Testis (tissue), 3 donors: ENCODE results near the gene DRD4. TPM values are rescaled to one million over a fixed set of nuclear protein-coding genes. Genes with fewer than 3 reads are reported as not detected.

ENCODE experiments used
- DNase-seq: peaks from one replicate; pipeline ENCODE4 v3.0.0-alpha.2; 2019
- H3K27ac ChIP-seq, 2 donors: fragments of 200-600 bp; sonication (generic); one replicate each; pipeline ENCODE4 v1.5.1; 2019
- H3K27me3 ChIP-seq: fragments of 200-600 bp; sonication (generic); one replicate; pipeline ENCODE4 v1.5.1; 2019
- H3K36me3 ChIP-seq: fragments of 200-600 bp; sonication (generic); one replicate; pipeline ENCODE4 v1.5.1; 2017; ENCODE audit warnings: low read depth; ENCODE audit errors: missing control alignments
- H3K4me1 ChIP-seq: fragments of 200-600 bp; sonication (generic); one replicate; pipeline ENCODE4 v1.5.1; 2019
- H3K4me3 ChIP-seq, 2 donors: fragments of 200-600 bp; sonication (generic); one replicate each; pipeline ENCODE4 v1.5.1; 2017 to 2019
- H3K9me3 ChIP-seq: fragments of 200-600 bp; sonication (generic); one replicate; pipeline ENCODE4 v1.5.1; 2017
- CTCF ChIP-seq, 3 experiments: fragments of 450-650 bp in 2 of 3; fragments of 200-600 bp in 1 of 3; sonication (generic) in 1 of 3; IDR thresholded peaks; one replicate each; pipeline ENCODE4 v1.5.1; 2016 to 2019; ENCODE audit warnings: antibody characterized with exemption in 3 of 3, mild to moderate bottlenecking in 2 of 3, moderate library complexity in 1 of 3
- POLR2A ChIP-seq: fragments of 450-650 bp; IDR thresholded peaks from one replicate; pipeline ENCODE4 v1.6.1; 2017; ENCODE audit warnings: antibody characterized with exemption, mild to moderate bottlenecking, moderate library complexity
- WGBS, 2 donors: methylation state at CpG; one replicate each; pipeline ENCODE4 v1.1.5; 2018; 5-methylcytosine and 5-hydroxymethylcytosine counted together
- intact Hi-C: fragments of 100-400 bp; cut with DNase I; formaldehyde crosslinking; loops from one replicate; pipeline ENCODE4 v1.15.1; 2023; ENCODE audit warnings: low total_unique reads
- polyA plus RNA-seq: library from polyadenylated mRNA; stranded (reverse); fragments of 350-450 nt; fragmentation: Illumina TruSeq; extraction: RNeasy Lipid Tissue Mini Kit (QIAGEN cat#74804); gene quantifications from one replicate; pipeline ENCODE4 v1.2.3, GENCODE V29; 2014; ENCODE audit warnings: low read depth, low replicate concordance; ENCODE audit not compliant: insufficient read depth
- total RNA-seq, 2 donors: library from RNA; depleted of rRNA; stranded (reverse); fragments of >200 nt; gene quantifications; one replicate each; pipeline ENCODE4 v1.2.3, GENCODE V29; 2016

DRD4 gene
- total and polyA plus RNA-seq, 3 donors from 2014 or later: 1.5 to 3.3 (median 2.0) TPM

DNA sequence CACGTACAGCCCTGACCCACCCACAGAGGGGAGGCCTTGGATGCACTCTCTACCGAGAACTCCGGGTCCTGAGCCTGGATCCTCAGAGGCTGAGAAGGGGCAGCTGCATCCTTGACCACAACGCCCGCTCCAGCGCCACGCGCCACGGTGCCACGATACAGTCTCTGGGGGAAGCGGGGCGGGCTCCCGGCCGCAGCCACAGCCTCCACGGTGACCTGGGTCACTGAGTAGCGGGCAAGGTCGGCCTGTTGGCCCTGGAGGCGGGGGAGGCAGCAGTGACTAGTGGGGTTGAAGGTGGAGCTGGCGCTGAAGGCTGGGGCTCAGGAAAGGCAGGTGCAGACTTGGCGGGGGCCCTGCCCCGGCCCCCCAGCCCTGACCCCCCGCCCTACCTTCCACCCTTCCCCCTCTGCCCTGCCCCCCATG is 17.4 kb upstream of the DRD4 start:
- Histone ChIP-seq H3K27me3 (no peaks in the 10 kb centered on the region), H3K4me3 (no peak overlapping the region), H3K9me3 (no peaks in the 10 kb centered on the region), H3K36me3 (no peaks in the 10 kb centered on the region), H3K27ac (no peak overlapping the region), H3K4me1 (peaks cover 6% of the 10 kb centered on the region)
- 87 to 91% methylated on average over 3 to 22 of the region's 22 CpGs for WGBS, 2 donors
- no peak for TF ChIP-seq POLR2A
- TF ChIP-seq CTCF (IDR thresholded peaks at IDR 0.05): no peak
- no peak for DNase-seq
- intact Hi-C loops: no loop called here

DNA sequence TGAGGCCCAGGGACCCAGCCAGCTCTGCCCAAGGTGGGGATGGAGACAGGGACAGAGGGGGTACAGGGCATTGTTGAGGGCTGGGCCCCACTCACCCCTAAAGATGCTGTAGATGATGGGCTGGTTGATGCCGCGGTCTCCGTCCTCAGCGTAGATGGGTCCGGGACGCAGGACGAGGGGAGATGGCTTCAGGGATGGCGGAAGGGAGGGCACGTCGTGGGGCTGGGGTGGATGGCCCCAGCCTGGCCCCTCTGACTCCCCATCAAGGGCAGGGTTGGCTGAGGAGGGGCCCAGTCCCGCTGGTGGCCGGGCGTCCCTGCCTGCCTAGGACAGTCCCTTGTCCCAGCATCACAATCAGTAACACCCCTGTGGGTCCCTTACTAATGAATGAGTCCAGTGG is 16.9 kb upstream of the DRD4 start:
- no peak for TF ChIP-seq POLR2A
- no peak for TF ChIP-seq CTCF (IDR thresholded peaks at IDR 0.05)
- H3K4me1 ChIP-seq: peaks cover under 1% of the 10 kb centered on the region
- no peaks in the 10 kb centered on the region for H3K9me3 ChIP-seq
- no peak overlapping the region for H3K4me3 ChIP-seq
- no peaks in the 10 kb centered on the region for H3K27me3 ChIP-seq
- DNase-seq: no peak
- intact Hi-C loops: no loop called here
- WGBS, 2 donors: 95 to 97% methylated on average over 13 of the region's 13 CpGs
- H3K27ac ChIP-seq: no peak overlapping the region
- H3K36me3 ChIP-seq: no peaks in the 10 kb centered on the region

GRCh38 chr11:620935-621814 is 15.9 kb upstream of the DRD4 start:
- Histone ChIP-seq H3K9me3 (no peaks in the 10 kb centered on the region), H3K4me1 (no peaks in the 10 kb centered on the region), H3K27me3 (no peaks in the 10 kb centered on the region), H3K4me3 (no peak overlapping the region), H3K27ac (no peak overlapping the region), H3K36me3 (no peaks in the 10 kb centered on the region)
- TF ChIP-seq POLR2A (no peak), CTCF (IDR thresholded peaks at IDR 0.05) (no peak)
- intact Hi-C loops: no loop called here
- DNase-seq: no peak
- 81 to 90% methylated on average over 17 to 42 of the region's 45 CpGs for WGBS, 2 donors

GRCh38 chr11:621838-622237 is 15.2 kb upstream of the DRD4 start:
- intact Hi-C loops: no loop called here
- DNase-seq: no peak
- TF ChIP-seq CTCF (IDR thresholded peaks at IDR 0.05): no peak
- Histone ChIP-seq H3K4me1 (no peaks in the 10 kb centered on the region), H3K9me3 (no peaks in the 10 kb centered on the region), H3K27ac (no peak overlapping the region), H3K27me3 (no peaks in the 10 kb centered on the region), H3K36me3 (no peaks in the 10 kb centered on the region), H3K4me3 (no peak overlapping the region)
- 88 to 92% methylated on average over 27 of the region's 27 CpGs for WGBS, 2 donors
